NB4 (cell line): ENCODE data around the gene STEAP4.
A peak's percentile ranks its signal among the peaks of the same experiment; 100 is the strongest.

Experiments used
- DNase-seq: peaks from one replicate; pipeline ENCODE4 v3.0.0; 2010; ENCODE audit warnings: low read depth
- H3K4me3 ChIP-seq: one replicate; pipeline ENCODE4 v1.5.1; 2011; ENCODE audit warnings: mild to moderate bottlenecking, low read depth, low read length, moderate library complexity
- MYC ChIP-seq: IDR thresholded peaks from 2 replicates; pipeline ENCODE4 v1.6.1; 2011; ENCODE audit warnings: low read depth, low read length
- POLR2A ChIP-seq: IDR thresholded peaks from 2 replicates; pipeline ENCODE4 v1.6.1; 2011; ENCODE audit warnings: mild to moderate bottlenecking; ENCODE audit not compliant: insufficient read length; ENCODE audit errors: extremely low read depth
- TF ChIP-seq, protein P1 (sequence below): IDR thresholded peaks from one replicate; pipeline ENCODE4 v1.5.1; 2012; ENCODE audit warnings: low read depth, low read length
- TF ChIP-seq, protein P2 (sequence below): IDR thresholded peaks from 2 replicates; pipeline ENCODE4 v1.6.1; 2011; ENCODE audit warnings: low read depth, low read length

The STEAP4 gene

DNA sequence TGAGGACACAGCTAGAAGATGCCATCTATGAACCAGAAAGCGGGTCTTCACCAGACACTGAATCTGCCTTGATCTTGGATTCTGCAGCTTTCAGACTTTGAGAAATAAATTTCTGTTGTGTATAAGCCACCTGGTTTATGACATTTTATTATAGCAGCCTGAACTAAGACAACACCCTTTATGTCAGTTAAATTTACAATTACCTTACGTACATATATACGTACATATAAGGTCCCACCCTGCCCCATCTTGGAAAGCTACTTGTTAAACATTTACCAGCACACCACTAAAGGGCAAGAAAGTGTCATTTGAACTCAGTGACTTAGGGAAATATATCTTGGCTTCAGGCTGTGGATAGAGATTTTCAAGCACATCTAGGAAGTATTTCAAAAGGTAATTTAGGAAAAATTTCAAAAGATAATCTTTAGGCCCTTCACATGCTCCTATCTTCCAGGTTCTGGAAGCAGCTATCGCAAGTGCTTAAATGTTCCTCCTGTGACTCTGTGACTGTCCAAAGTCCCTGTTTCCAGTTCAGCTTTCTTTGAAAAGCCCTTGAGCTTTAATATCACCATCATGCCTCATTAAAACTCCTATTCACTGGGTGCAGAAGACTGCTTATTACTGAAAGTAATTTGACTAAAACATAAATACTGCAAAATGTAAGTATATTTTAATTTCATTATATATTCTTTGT is 77.2 kb downstream of the STEAP4 start:
- no peak overlapping the region for H3K4me3 ChIP-seq
- TF ChIP-seq, protein P1, sequence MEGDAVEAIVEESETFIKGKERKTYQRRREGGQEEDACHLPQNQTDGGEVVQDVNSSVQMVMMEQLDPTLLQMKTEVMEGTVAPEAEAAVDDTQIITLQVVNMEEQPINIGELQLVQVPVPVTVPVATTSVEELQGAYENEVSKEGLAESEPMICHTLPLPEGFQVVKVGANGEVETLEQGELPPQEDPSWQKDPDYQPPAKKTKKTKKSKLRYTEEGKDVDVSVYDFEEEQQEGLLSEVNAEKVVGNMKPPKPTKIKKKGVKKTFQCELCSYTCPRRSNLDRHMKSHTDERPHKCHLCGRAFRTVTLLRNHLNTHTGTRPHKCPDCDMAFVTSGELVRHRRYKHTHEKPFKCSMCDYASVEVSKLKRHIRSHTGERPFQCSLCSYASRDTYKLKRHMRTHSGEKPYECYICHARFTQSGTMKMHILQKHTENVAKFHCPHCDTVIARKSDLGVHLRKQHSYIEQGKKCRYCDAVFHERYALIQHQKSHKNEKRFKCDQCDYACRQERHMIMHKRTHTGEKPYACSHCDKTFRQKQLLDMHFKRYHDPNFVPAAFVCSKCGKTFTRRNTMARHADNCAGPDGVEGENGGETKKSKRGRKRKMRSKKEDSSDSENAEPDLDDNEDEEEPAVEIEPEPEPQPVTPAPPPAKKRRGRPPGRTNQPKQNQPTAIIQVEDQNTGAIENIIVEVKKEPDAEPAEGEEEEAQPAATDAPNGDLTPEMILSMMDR, result no peak
- TF ChIP-seq POLR2A, result no peak
- TF ChIP-seq, protein P2, sequence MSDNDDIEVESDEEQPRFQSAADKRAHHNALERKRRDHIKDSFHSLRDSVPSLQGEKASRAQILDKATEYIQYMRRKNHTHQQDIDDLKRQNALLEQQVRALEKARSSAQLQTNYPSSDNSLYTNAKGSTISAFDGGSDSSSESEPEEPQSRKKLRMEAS, result no peak
- TF ChIP-seq MYC, result no peak
- no peak for DNase-seq

DNA sequence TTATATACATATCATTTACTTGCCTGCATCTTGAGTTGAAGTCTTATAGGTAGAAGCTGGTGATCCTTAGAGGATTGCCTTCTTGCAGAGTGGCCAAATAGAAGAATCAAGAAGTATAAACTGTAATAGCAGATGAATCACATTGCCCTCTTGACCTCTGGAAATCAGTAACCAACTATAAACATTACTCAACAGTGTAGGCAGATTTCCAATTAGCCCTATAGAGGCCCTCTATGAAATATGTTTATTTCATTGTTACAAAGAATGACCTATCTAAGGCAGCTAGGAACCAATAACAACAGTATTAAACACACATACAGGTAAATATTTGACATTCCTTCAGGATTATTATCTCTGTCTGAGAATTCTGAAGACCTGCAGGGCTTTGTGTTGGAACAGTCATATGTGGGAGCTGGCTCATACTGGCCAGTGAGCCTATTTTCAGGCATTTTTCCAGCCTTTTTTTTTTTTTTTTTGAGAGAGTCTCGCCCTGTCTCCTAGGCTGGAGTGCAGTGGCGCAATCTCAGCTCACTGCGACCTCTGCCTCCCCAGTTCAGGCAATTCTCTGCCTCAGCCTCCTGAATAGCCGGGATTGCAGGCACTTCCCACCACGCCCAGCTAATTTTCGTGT is 79.7 kb downstream of the STEAP4 start:
- no peak for DNase-seq
- no peak for TF ChIP-seq MYC
- H3K4me3 ChIP-seq, result no peak overlapping the region

DNA sequence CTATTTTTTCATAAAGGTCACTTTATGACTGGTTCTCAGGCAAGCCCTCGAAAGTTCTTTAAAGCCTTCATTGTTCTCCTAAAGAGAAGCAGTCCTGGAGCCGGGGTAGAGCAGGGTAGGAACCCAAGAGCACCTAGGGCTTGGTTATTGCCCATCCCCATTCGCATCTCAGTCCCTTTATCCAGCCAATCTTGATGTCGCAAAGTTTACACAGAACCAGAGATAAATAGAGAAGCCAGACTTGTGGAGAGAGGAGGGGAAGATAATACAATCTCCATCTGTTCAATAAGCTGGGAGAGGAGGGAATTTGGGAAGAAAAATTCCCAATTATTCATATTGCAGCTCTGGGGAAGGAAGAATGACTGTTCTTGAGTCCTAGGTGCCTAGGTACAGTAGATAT is 80.5 kb downstream of the STEAP4 start:
- TF ChIP-seq, protein P2, result no peak
- no peak for TF ChIP-seq MYC
- TF ChIP-seq, protein P1, result no peak
- TF ChIP-seq POLR2A, result no peak
- no peak overlapping the region for H3K4me3 ChIP-seq
- DNase-seq, result no peak

DNA sequence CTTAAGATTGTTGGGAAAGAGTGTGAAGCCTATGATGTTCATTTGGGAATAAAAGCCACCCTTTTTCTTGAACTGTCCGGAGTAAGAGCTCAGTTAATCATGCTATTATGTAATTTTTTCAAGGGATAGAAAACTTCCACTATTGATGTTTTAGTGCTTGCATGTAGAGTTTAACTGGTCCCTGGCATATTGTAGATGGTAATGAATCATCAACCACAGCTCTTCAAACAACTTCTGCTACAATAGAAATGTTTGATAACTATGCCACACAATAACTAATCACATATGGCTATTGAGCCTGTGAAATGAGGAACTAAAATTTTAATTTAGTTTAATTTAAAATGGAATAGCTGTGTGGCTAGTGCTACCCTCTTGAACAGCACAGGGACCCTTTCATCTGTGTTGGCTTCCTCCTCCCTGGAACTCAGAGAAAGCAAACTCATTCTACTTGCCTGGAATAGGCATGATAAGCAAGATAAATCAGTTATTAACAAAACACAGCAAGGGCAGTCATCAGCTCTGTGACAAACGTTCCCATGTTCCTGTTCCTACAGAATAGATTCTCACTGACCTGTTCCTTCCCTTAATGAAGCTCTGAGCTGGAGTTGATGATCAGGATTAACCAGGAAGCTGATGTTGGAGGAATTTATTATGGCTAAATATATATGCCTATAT is 82.0 kb downstream of the STEAP4 start:
- no peak overlapping the region for H3K4me3 ChIP-seq
- DNase-seq, result peak; percentile 65
- TF ChIP-seq POLR2A (no peak), MYC (no peak)
- TF ChIP-seq, protein P1, result no peak
- TF ChIP-seq, protein P2, result no peak

DNA sequence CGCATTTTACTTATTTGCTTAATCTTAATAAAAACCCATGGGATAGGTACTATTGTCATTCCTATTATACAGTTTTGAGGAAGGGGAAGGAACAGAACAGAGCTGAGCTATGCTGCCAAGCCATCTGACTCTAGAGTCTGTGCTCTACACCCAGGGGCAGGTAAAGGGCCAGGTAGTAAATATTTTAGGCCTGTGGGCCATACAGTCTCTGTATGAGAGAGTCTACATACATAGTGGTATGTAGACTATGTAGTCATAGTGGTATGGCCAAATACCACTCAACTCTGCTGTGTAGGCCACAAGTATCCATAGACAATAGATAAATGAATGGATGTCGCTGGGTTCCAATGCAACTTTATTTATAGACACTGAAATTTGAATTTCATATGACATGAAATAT is 83.4 kb downstream of the STEAP4 start:
- H3K4me3 ChIP-seq, result no peak overlapping the region
- no peak for DNase-seq
- TF ChIP-seq, protein P1, result no peak
- TF ChIP-seq, protein P2, result no peak
- no peak for TF ChIP-seq MYC
- no peak for TF ChIP-seq POLR2A
